ACHN (cell line): ENCODE data around the gene KLHL22.
"Not testable (repeated sequence)": the region's sequence is repeated elsewhere in the genome, so short reads cannot be mapped to it uniquely, and the experiment has no call there.

Experiments
- DNase-seq: peaks from one replicate; pipeline ENCODE4 v3.0.0-alpha.2; 2015
- in situ Hi-C: cut with HindIII; loops from 2 replicates; pipeline ENCODE4 v1.10.0; 2017; ENCODE audit warnings: low sequenced_read_pairs, low pct_ligation_motif_present, low pct_unique_long_range_greater_than_20kb

KLHL22 gene

DNA sequence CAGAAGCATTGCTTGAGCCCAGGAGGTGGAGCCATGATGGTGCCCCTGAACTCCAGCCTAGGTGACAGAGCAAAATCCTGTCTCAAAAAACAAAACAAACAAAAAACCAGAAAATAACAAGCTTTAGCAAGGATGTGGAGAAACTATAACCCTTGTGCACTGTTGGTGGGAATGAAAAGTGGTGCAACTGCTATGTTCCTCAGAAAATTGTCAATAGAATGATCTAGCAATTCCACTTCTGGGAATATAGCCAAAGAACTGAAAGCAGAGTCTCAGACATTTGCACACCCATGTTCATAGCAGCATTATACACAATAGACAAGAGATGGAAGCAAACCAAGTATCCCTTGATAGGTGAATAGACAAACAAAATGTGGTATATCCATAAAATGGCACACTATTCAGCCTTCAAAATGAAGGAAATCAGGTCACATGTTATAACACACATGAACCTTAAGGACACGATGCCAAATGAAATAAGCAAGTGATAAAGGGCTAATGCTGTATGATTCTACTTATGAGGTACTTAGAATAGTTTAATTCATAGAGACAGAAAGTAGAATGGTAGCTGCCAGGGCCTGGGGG lies 15.9 kb downstream of the KLHL22 start:
- in situ Hi-C loops = no loop called here
- no peak for DNase-seq

DNA sequence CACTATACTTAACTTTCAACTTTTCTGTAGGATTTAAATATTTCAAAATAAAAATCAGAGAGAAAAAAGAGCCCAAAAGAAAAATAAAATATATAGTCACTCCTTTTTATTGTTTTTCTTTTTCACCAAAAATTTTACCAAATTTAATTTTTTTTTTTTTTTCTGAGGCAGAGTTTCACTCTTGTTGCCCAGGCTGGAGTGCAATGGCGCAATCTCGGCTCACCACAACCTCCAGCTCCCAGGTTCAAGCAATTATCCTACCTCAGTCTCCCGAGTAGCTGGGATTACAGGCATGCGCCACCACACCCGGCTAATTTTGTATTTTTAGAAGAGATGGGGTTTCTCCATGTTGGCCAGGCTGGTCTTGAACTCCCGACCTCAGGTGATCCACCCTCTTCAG lies 17.5 kb downstream of the KLHL22 start:
- in situ Hi-C loops, DNase-seq: not testable (repeated sequence)

GRCh38 chr22:20475569-20475968 lies 20.0 kb downstream of the KLHL22 start:
- DNase-seq, in situ Hi-C loops: not testable (repeated sequence)

GRCh38 chr22:20475115-20475436 lies 20.5 kb downstream of the KLHL22 start:
- DNase-seq = no peak
- in situ Hi-C loops = no loop called here

DNA sequence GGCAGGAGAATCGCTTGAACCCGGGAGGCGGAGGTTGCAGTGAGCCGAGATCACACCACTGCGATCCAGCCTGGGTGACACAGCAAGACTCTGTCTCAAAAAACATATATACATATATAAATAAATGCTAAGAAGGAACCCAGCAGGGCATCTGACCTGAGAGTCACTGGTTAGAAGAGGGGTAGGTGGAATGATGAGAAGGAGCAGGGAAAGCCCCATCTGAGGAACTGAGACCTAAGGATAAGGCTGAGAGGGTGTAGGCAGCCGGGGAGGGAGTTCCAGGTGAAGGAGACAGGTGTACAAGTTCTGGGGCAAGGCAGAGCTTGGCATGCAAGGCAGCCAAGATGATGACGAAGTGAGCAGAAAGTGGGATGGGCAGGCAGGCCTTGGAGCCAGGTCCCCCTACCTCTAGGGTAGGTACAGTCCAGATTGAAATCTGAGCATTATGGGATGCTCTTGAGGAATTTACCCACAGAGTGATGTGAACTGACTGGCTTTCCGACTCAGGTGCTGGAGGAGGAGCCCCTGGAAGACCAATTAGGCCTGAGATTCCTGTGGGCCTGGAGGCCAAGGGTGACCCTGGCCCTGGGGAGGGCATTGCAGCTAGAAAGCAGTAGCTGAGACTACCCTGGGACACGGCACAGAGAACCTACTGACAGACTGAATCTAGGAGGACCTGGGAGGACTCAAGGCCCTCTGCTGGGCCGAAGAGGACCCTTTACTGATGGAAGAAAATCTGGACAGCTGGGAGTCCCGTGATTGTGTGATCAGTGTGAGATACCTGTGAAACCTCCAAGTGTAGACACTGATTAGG lies 22.8 kb downstream of the KLHL22 start:
- in situ Hi-C loops = no loop called here

GRCh38 chr22:20471126-20471833 lies 24.3 kb downstream of the KLHL22 start:
- in situ Hi-C loops = no loop called here
- DNase-seq = no peak

More for the DNA sequence above, 22.8 kb downstream of the KLHL22 start:
- DNase-seq = no peak

DNA sequence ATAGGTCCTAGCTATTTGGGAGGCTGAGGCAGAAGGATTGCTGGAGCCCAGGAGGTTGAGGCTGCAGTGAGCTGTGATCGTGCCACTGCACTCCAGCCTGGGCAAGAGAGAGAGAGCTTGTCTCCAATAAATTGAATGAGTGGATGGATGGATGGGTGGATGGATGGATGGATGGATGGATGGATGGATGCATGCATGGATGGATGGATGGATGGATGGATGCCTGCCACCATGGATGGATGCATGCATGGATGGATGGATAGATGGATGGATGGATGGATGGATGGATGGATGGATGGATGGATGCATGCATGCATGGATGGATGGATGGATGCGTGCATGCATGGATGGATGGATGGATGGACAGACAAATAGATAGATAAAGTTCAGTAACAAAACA lies 25.1 kb downstream of the KLHL22 start:
- DNase-seq, in situ Hi-C loops: not testable (repeated sequence)

DNA sequence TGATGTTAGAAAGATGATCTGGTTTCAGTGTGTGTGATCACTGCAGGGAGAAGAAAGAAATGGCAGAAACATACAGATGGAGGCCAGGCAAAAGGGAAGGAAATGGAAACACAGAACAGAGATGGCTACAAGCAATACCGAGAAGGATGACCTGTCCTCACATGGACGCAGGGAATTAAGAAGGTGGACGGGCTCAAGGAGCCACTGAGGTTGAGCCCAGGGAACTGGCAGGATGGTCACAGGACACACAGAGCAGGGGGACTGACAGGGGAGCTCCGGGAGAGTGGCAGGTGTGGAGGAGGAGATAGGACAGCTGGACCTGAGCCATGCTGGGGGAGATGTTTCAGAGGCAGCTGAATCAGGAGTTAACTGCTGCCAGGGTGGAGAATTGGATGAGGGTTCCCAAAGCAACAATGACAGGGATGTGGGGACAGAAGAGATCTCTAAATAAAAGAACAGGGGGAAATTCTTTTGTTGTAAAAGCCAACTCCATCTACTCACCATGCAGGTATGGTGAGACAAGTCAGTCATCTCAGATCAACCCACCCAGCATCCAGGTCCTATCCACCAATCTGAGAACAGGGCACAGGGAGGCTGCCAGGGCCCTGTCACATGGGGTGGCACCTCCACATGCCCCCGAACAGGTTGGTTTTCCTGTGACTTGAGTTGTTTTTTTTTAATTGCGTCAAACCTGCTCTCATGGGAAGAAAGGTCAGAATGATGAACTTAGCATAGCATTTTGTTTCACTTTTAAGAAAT lies 26.3 kb downstream of the KLHL22 start:
- DNase-seq = no peak
- in situ Hi-C loops = no loop called here

- no peak for DNase-seq
- in situ Hi-C loops = no loop called here
Measured at GRCh38 chr22:20466659-20467379, 28.8 kb downstream of the KLHL22 start.

DNA sequence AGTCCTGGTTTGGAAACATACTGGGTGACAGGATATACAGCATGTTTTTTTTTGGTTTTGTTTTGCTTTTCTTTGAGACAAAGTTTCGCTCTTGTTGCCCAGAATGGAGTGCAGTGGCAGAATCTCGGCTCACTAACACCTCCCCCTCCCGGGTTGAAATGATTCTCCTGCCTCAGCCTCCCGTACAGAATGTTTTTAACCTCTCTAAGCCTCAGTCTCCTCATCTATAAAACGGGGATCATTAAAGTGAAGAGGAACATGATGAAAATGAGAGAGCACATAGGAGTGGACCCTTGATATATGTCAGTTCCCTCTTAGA lies 29.9 kb downstream of the KLHL22 start:
- in situ Hi-C loops = no loop called here
- no peak for DNase-seq

DNA sequence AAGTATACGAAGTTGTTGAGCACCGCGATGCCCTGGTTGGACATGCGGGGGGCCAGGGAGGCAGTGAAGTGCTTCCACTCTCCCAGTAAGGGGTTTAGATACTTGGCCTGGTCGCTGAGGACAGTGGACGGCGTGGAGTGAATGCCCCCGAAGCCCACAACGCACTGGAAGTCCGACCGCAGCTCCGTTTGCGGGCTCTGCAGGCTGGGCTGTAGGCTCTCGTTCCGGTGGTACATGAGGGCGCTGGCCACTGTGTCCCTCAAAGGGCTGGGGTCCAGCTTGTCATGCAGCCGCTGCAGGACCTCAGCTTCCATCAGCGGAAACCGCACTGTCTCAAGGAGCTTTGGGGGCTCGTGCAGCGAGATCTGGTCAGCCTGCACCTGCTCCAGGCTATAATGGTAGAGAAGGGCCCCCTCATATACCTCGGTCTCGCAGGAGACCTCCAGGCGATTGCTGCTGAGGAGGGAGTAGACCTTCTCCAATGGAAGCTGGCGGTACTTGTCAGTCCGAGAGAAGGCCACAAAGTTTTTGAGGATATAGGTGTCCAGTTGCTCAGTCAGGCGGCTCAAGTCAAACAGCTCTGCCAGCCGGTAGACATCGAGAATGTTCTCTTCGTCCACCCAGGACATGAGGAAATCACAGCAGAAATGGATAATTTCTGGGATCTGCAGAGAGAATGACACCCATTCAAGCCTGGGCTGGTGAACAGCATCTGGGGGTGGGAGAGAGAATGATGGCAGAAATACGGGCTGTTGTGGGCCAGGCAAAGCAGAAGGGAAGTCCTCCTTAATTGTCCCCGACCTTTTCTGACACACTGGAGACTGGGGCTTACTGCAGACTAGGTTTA lies 30.5 kb downstream of the KLHL22 start:
- in situ Hi-C loops = no loop called here
- DNase-seq = no peak

DNA sequence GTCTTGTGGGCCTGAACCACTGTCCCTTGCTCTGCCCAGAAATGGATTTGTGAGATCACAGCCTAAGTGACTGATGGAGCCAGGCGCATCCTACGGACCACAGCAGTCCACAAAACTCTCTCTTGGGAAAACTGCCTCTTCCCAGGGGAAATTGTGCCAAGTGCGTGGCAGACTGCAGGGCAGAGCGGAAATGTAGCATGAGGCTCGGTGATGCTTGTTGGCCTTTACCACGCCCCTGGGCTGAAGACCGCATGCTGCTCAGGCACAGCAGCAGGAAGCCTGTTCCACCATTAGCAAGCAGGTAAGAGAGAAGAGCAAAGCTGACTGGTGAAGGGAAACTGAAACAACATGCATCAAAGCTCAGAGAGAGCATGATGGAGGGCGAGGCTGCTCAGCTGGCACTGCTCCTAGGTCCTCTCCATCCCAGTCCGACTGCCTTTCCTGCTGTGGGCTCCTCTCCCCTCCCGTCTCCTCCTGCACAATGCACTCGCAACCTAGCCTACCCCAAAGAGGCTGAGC lies 31.4 kb downstream of the KLHL22 start:
- in situ Hi-C loops = no loop called here
- no peak for DNase-seq

DNA sequence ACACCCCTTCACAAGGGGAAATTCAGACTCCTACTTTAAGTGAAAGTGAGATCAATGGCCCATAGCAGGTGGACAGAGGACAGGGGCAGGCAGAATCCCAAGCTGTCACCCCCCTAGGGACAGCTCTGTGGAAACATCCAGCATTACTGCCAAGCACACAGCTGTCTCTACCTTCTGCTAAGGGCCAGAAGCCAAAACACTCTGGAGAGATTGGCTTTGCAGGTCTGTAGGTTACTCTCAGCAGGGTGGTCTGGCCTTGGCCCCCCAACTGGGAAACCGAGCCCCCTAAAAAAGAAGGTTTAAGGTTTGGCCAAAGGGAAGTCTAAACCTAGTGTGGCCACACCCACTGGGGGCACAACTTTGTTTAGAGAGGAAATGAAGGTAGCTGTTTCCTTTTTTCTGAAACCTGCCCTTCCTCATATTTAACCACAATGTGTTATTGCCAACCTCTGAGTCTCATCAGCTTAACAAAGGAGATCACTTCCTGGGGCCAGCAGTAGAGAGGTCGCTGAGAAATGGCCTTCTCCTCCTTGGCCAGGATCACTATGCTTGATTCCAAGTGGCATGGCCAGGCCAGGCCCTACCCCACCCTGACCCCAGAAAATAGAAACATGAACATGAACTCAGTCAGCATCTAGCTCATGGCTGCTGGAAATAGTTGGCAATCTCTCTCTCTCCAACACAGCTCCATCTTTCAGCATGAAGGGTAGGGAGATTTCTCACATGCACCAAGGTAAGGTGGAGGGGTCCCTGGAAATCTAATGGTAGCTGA lies 32.1 kb downstream of the KLHL22 start:
- DNase-seq = no peak

DNA sequence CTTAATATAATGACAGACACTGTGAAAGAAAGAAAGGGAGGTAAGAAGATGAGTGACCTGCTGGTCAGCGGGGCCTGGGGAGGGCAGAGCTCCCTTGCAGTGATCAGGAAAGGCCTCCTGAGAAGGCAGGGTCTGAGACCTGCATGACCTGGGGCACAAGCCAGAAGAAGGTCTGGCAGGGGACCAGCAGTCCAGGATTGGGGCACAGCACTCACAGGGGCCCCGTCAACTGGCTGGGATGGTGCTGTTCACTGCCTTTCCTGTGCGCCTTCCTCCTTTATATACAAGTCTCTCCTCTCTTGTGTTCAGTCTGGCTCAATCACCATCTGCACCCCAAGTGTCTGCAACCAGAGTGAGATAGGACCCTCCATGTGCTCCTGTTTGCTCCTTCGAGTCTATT lies 35.7 kb downstream of the KLHL22 start:
- in situ Hi-C loops = no loop called here
- no peak for DNase-seq

More for the DNA sequence above, 32.1 kb downstream of the KLHL22 start:
- in situ Hi-C loops = no loop called here

DNA sequence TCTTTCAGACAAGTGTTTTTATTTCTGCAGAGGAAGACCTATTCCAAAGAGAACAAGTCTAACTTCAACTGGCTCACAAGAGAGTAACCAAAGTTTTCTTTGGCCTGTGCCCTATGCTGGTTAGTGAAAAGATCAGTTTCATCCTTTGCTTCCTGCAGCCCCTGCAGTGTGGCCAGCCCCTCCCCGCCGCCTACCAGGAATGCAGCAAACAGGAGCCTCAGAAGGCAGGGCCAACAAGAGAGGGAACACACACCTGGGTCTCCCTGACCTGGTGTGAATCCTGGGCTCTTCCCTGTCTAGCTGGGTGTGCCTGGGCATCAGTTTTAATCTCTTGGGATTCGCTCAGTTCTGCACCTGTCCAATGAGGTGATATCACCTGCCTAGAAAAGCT lies 36.4 kb downstream of the KLHL22 start:
- no peak for DNase-seq
- in situ Hi-C loops = no loop called here

DNA sequence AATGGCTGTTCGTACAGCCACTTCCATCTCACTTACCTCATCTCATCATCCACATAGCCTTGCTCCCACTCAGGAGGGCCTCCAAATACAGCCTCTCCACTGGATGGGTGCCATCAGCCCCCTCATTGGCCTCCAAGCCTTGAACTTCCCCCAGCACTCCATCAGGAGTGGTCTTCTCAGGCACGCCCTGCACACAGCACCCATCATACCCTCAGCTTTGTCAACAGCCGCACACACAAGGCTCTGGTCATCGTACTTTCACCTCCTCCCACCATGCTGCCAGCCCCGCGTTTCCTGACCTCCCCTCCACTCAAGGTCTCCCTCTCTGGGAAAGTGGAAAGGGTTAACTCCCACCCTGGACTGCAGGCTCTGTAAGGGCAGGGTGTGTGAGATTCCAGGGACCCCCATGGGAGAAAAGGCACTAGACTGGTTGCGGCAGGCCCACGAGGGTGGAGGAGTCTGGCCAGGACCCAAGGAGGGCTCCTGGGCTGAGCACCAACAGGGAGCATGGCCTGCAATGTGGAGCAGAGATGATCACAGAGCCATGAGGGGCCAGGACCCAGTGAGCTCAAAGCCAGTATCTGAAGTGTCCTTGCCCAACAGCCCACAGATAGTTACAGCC lies 37.0 kb downstream of the KLHL22 start:
- in situ Hi-C loops = no loop called here
- DNase-seq = no peak
